ENCODE results near the gene SULT1C2.

SULT1C2 gene

DNA sequence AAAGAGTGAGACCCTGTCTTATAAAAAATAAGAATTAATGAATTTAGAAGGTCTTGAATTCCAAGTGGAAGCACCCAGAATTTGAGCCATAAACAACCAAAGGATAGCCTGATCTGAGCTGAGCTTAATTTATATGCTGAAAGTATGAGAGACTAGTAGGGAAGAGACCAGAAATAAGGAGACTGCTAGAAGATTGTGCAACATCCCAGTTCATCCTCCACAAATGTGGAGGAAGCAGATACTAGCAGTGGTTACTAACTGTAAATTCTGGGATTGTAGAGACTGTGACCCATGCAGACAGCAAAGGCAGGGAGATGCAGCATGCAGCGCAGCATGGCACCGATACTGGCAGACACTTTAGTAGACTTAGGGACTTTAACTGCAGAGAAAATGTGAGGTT is 1.5 kb upstream of the SULT1C2 start:
- Histone ChIP-seq H3K4me3 (ENCODE audit: insufficient read length, low read depth) (no peak overlapping the region), H3K9ac (ENCODE audit: insufficient read length, low read depth) (no peak overlapping the region), H3K36me3 (ENCODE audit: insufficient read depth, insufficient read length, low read length) (no peaks in the 10 kb centered on the region), H3K9me3 (ENCODE audit: insufficient read depth, low read length) (no peaks in the 10 kb centered on the region), H3K27me3 (ENCODE audit: insufficient read depth, insufficient read length) (no peaks in the 10 kb centered on the region), H3K4me1 (ENCODE audit: insufficient read depth, insufficient read length) (no peaks in the 10 kb centered on the region)
- no peak for DNase-seq (ENCODE audit: low read depth, low spot score)
- TF ChIP-seq ZNF274 (IDR thresholded peaks at IDR 0.05; ENCODE audit: low read depth, low read length) (no peak), YY1 (IDR thresholded peaks at IDR 0.05; ENCODE audit: insufficient read depth, insufficient read length) (no peak), SUZ12 (IDR thresholded peaks at IDR 0.05; ENCODE audit: extremely low read depth, insufficient read depth, insufficient read length) (no peak)

DNA sequence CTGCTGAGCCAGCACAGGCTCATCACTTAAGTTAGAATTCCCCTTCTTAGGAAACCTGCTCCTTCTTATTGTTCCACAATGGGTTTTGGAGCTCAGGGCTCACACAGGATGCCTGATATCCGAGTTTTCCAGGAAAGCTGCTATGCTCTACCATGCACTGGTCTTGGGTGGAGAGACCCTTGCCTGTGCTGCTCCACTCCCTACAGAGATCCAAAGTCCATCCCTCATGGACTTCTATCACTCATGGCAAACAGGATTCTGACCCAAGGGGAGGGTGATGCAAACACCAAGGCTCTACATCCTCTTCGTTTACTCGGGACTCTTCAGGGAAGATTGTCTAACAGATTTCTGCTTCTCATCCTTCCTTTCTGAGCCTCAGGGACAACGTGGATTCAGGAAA is 5.2 kb downstream of the SULT1C2 start:
- Histone ChIP-seq H3K27me3 (ENCODE audit: insufficient read depth, insufficient read length) (no peaks in the 10 kb centered on the region), H3K4me1 (ENCODE audit: insufficient read depth, insufficient read length) (no peaks in the 10 kb centered on the region), H3K9ac (ENCODE audit: insufficient read length, low read depth) (no peak overlapping the region), H3K9me3 (ENCODE audit: insufficient read depth, low read length) (no peaks in the 10 kb centered on the region), H3K36me3 (ENCODE audit: insufficient read depth, insufficient read length, low read length) (no peaks in the 10 kb centered on the region), H3K4me3 (ENCODE audit: insufficient read length, low read depth) (no peak overlapping the region)
- TF ChIP-seq SUZ12 (IDR thresholded peaks at IDR 0.05; ENCODE audit: extremely low read depth, insufficient read depth, insufficient read length) (no peak), ZNF274 (IDR thresholded peaks at IDR 0.05; ENCODE audit: low read depth, low read length) (no peak), YY1 (IDR thresholded peaks at IDR 0.05; ENCODE audit: insufficient read depth, insufficient read length) (no peak)
- DNase-seq (ENCODE audit: low read depth, low spot score), result no peak

DNA sequence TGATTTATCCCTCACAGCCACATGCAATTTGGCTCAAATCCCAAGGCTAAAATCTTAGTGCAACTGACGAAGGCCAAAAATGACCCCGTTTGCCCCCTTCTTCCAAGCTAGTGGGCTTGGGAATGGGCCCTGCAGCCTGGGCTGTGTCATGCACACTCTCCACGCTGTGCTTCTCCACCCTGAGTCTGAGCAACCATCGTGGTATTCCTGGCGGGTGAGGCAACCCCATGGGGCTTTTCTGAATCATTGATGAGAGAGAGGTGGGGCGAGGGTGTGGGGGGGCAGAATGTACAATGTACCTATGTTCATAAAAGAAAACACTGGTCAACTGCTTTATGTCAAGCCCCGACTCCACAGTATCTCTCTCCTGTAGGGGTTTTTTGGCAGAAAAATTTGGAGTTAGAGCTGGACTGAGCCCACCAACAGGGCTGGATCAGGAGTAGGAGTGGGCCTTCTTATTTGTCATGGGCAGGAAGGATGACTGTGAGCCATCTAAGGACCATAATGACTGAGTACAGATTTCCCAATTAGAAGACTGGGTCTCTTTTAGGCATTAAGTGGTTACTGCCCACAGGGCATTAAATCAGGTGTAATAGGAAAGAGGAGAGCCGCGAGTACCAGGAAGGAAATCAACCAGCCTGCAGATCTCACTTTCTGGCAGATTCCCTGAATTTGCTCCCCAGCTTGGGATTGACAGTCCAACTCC is 8.9 kb downstream of the SULT1C2 start:
- Histone ChIP-seq H3K4me3 (ENCODE audit: insufficient read length, low read depth) (no peak overlapping the region), H3K9me3 (ENCODE audit: insufficient read depth, low read length) (no peaks in the 10 kb centered on the region), H3K9ac (ENCODE audit: insufficient read length, low read depth) (no peak overlapping the region), H3K36me3 (ENCODE audit: insufficient read depth, insufficient read length, low read length) (no peaks in the 10 kb centered on the region), H3K4me1 (ENCODE audit: insufficient read depth, insufficient read length) (no peaks in the 10 kb centered on the region), H3K27me3 (ENCODE audit: insufficient read depth, insufficient read length) (no peaks in the 10 kb centered on the region)
- TF ChIP-seq SUZ12 (IDR thresholded peaks at IDR 0.05; ENCODE audit: extremely low read depth, insufficient read depth, insufficient read length) (no peak), ZNF274 (IDR thresholded peaks at IDR 0.05; ENCODE audit: low read depth, low read length) (no peak), YY1 (IDR thresholded peaks at IDR 0.05; ENCODE audit: insufficient read depth, insufficient read length) (no peak)
- no peak for DNase-seq (ENCODE audit: low read depth, low spot score)

DNA sequence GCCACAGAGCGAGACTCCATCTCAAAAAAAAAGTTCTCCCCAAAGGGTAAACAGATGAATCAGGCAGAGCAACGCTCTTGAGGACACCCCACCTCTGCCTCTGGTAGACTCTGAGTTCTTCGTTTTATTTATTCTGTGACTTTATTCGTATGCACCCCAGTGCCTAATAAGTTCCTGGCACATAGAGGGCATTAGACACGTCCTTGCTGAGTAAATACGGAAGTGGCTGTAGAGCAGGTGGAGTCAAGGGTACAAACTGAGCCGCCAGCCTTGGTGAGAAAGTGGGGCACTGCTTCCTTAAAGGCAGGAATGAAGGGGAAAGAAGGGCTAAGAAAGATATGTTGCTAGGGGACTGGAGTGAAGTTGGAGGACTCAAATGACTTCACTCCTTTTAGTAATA is 12.9 kb downstream of the SULT1C2 start:
- H3K9me3 ChIP-seq (ENCODE audit: insufficient read depth, low read length), result no peaks in the 10 kb centered on the region
- H3K27me3 ChIP-seq (ENCODE audit: insufficient read depth, insufficient read length), result no peaks in the 10 kb centered on the region
- no peaks in the 10 kb centered on the region for H3K36me3 ChIP-seq (ENCODE audit: insufficient read depth, insufficient read length, low read length)
- no peak for TF ChIP-seq YY1 (IDR thresholded peaks at IDR 0.05; ENCODE audit: insufficient read depth, insufficient read length)
- no peak for TF ChIP-seq ZNF274 (IDR thresholded peaks at IDR 0.05; ENCODE audit: low read depth, low read length)
- no peak for TF ChIP-seq SUZ12 (IDR thresholded peaks at IDR 0.05; ENCODE audit: extremely low read depth, insufficient read depth, insufficient read length)
- DNase-seq (ENCODE audit: low read depth, low spot score), result no peak
- no peak overlapping the region for H3K4me3 ChIP-seq (ENCODE audit: insufficient read length, low read depth)
- H3K9ac ChIP-seq (ENCODE audit: insufficient read length, low read depth), result no peak overlapping the region
- H3K4me1 ChIP-seq (ENCODE audit: insufficient read depth, insufficient read length), result no peaks in the 10 kb centered on the region

DNA sequence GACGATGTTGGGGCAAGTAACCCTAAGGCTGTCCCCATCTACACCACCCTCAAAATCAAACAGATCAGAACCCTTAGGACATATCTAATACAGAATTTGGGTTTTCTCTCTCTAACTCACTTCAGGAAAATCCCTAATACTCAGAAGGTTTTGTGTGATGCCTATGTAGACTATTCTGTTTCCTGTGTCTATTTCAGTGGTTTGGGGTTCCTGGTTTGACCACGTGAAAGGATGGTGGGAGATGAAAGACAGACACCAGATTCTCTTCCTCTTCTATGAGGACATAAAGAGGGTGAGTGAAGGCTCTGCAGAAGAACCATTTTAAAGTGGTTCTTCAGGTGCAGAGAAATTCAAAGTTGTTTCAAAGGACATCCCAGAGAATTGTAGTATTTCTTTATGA is 16.3 kb downstream of the SULT1C2 start:
- TF ChIP-seq ZNF274 (IDR thresholded peaks at IDR 0.05; ENCODE audit: low read depth, low read length), result no peak
- no peak for TF ChIP-seq SUZ12 (IDR thresholded peaks at IDR 0.05; ENCODE audit: extremely low read depth, insufficient read depth, insufficient read length)
- no peak for TF ChIP-seq YY1 (IDR thresholded peaks at IDR 0.05; ENCODE audit: insufficient read depth, insufficient read length)
- H3K27me3 ChIP-seq (ENCODE audit: insufficient read depth, insufficient read length), result no peaks in the 10 kb centered on the region

DNA sequence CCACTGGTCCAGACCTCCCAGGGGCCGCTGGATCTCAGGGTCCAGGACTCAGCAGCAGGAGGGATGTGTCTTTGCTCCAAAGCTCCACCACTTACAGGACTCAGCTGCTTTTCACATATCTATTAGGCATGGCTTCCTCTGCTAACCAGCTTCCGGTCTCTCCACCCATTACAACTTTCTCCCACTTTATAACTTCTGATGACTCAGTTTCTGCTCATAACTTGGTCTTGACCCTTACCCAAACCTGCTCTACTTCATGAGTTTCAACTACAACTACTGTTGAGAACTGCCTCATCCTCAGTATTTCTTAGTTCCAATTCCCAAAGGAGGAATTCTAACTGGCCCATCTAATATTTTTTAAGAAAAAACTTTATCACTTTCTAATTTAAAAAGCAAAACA is 17.2 kb downstream of the SULT1C2 start:
- H3K36me3 ChIP-seq (ENCODE audit: insufficient read depth, insufficient read length, low read length), result no peaks in the 10 kb centered on the region
- no peak for DNase-seq (ENCODE audit: low read depth, low spot score)
- no peak overlapping the region for H3K9ac ChIP-seq (ENCODE audit: insufficient read length, low read depth)
- TF ChIP-seq ZNF274 (IDR thresholded peaks at IDR 0.05; ENCODE audit: low read depth, low read length) (no peak), SUZ12 (IDR thresholded peaks at IDR 0.05; ENCODE audit: extremely low read depth, insufficient read depth, insufficient read length) (no peak), YY1 (IDR thresholded peaks at IDR 0.05; ENCODE audit: insufficient read depth, insufficient read length) (no peak)
- no peaks in the 10 kb centered on the region for H3K4me1 ChIP-seq (ENCODE audit: insufficient read depth, insufficient read length)
- H3K27me3 ChIP-seq (ENCODE audit: insufficient read depth, insufficient read length), result no peaks in the 10 kb centered on the region
- H3K9me3 ChIP-seq (ENCODE audit: insufficient read depth, low read length), result no peaks in the 10 kb centered on the region
- no peak overlapping the region for H3K4me3 ChIP-seq (ENCODE audit: insufficient read length, low read depth)

More for the DNA sequence above, 16.3 kb downstream of the SULT1C2 start:
- no peaks in the 10 kb centered on the region for H3K36me3 ChIP-seq (ENCODE audit: insufficient read depth, insufficient read length, low read length)
- no peak for DNase-seq (ENCODE audit: low read depth, low spot score)
- H3K9me3 ChIP-seq (ENCODE audit: insufficient read depth, low read length), result no peaks in the 10 kb centered on the region
- H3K9ac ChIP-seq (ENCODE audit: insufficient read length, low read depth), result no peak overlapping the region
- no peak overlapping the region for H3K4me3 ChIP-seq (ENCODE audit: insufficient read length, low read depth)
- H3K4me1 ChIP-seq (ENCODE audit: insufficient read depth, insufficient read length), result no peaks in the 10 kb centered on the region

DNA sequence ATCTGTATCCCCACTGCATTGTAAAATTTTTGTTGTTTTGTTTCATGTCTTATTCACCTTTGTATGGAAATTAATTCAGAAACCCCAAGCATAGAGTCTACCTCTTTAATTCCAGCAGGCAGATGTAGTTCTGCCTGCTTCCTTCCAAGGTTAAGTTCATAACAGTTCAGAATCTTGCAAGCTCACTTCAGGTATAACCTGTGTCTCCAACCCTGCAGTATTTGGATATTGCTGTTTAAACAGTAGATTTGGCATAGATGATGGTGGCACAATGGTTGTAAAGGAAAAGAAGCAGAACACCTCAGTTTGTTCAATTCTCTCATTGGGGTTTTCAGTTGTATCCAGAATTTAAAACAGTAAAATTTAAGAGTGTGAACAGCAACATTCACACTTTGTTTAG is 21.2 kb downstream of the SULT1C2 start:
- no peaks in the 10 kb centered on the region for H3K36me3 ChIP-seq (ENCODE audit: insufficient read depth, insufficient read length, low read length)
- H3K4me3 ChIP-seq (ENCODE audit: insufficient read length, low read depth), result no peak overlapping the region
- peaks cover 2% of the 10 kb centered on the region for H3K4me1 ChIP-seq (ENCODE audit: insufficient read depth, insufficient read length)
- no peaks in the 10 kb centered on the region for H3K27me3 ChIP-seq (ENCODE audit: insufficient read depth, insufficient read length)
- TF ChIP-seq ZNF274 (IDR thresholded peaks at IDR 0.05; ENCODE audit: low read depth, low read length) (no peak), SUZ12 (IDR thresholded peaks at IDR 0.05; ENCODE audit: extremely low read depth, insufficient read depth, insufficient read length) (no peak), YY1 (IDR thresholded peaks at IDR 0.05; ENCODE audit: insufficient read depth, insufficient read length) (no peak)
- no peak overlapping the region for H3K9ac ChIP-seq (ENCODE audit: insufficient read length, low read depth)
- no peak for DNase-seq (ENCODE audit: low read depth, low spot score)
- peaks cover 20% of the 10 kb centered on the region; the same call in 1 of the 2 replicates for H3K9me3 ChIP-seq (ENCODE audit: insufficient read depth, low read length)
